A204.1 (cell line): ENCODE measurements around the gene C1orf226.
"Not testable (repeated sequence)": the region's sequence is repeated elsewhere in the genome, so short reads cannot be mapped to it uniquely, and the experiment has no call there.

ENCODE experiments used
- FAIRE-seq: peaks from 2 replicates; lab custom pipeline; 2012; peaks lifted over from hg19 to GRCh38; lab: Jason Lieb, UNC

Gene C1orf226, protein sequence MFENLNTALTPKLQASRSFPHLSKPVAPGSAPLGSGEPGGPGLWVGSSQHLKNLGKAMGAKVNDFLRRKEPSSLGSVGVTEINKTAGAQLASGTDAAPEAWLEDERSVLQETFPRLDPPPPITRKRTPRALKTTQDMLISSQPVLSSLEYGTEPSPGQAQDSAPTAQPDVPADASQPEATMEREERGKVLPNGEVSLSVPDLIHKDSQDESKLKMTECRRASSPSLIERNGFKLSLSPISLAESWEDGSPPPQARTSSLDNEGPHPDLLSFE

DNA sequence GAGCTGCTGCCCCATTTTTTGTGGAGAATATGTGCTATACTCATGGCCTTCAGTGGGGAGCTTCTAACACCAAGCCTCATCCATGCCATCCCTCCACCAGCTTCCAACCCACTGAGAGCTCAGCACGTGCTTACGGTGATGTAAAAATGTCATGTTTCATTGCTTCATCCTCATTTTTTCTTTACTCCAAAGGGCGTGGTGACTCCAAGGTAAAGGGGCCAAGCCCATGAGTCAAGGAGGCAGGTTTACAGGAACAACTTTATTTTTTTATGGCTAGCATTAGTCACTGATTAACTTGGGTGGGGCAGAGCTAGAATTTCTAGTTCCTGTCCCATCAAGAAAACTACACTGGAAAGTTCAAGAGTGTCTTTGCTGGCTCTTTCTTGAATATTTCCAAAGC is at the start of gene C1orf226:
C1orf226 (plus strand) TSS at position 346 of the 400 bp plus-strand sequence. CDS start 174 bp downstream, outside the sequence.
- no peak for FAIRE-seq

DNA sequence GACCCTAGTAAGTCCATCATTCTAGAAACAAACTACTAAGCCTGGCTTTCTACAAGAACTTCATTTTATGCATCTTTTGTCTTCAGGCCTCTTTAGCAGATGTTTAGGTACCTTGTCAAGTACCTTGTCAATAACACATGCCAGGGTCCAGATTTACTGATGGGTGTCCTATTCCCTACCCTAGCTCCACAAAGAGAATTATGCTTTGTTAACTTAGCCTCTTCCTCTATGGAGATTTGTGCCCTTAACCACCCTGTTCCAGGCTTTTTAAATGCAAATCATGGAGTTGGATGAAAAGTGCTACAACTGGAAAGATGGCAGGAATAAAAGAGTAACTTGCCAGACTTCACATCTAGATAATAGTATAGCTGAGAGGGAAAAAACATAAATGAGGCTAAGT is 47.5 kb upstream of the C1orf226 start:
- no peak for FAIRE-seq

DNA sequence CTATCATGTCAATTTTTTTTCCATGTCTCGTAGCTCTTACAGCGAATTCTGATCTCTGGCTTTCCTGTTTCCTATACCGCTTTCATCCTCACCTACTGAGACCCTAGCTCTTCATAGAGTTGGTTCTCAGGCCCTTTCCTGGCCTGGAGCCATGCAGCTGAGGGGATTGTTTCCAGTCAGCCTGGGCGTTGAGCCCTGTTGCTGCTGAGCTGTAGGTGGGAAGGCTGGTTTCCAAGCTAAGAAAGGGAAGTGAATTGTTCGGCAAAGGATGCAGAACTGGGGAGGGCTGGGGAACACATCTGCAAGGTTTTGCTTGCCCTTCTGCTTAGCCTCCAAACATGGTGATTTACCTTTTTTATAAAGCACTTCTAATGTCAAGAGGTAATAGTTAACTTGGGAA is 46.4 kb upstream of the C1orf226 start:
- FAIRE-seq = no peak

DNA sequence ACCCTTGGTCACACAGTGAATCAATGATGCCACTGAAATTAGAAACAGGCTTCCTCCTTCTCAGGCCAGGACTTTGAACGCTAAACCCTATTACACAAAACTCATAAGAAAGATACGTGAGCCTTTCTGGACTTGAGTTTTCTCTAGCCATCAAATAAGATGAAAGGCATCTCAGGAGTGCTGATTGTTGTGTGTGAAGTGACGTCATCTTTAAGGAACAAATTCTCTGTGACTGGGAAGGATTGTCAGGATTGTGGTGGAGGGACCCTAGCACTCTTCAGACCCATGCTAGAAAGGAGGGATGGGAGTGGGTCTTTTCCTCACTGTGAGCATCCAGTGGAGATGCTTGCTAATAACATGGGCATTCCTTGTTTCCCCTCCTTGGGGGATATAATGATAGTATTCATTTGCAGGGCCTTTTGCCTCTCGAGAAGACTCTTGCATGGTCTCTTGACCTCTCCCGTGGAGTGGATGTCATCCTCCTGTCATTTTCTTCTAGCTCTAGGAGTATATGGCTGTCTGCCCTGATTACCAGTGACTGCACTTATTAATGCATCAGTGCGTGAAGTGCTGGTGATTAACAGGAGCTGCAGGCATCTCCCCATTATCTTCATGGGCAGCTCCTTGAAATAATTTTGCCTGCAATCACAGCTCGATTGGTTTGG is 44.8 kb upstream of the C1orf226 start:
- no peak for FAIRE-seq

DNA sequence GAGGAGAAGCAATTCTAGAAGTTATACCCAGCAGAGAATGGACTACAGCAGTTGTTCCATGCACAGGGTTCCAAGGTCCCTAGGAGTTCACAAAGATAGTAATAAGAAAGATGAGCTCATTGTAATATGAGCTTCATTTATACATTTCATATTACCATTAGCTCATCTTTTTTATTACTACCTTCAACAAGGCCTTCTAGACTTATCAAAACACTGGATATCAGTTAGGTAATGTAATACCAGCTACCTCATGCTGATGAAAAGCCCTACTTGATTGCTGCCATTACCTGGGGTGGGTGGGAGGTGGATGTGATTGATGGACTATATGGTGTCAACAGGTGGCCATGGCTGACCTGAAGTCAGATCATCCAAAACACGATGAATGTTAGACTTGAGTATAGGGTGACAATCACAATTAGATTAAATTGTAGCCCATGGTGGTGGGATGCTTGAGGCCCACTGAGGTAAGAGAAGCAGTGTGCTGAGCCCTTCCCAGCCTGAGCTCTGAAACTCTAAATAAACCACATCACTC is 39.0 kb upstream of the C1orf226 start:
- no peak for FAIRE-seq

DNA sequence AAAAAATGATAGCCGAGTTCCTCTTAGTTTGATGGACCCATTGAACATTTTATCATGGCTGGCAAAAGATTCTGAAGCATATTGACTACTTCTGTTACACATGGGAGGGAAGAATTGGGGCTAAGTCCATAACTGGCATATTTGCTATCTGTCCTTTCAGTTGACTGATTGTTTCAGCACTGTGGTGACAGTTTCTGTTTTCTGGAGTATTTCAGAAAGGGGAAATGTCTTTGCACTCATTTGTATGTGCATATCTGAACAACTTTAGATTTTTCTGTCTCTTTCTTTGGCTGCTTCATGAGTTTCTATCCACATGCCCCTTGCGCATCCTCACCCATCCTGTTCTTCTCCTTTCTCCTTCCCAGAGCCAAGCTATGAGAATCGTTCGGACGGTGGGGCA is 38.1 kb upstream of the C1orf226 start:
- FAIRE-seq = no peak

DNA sequence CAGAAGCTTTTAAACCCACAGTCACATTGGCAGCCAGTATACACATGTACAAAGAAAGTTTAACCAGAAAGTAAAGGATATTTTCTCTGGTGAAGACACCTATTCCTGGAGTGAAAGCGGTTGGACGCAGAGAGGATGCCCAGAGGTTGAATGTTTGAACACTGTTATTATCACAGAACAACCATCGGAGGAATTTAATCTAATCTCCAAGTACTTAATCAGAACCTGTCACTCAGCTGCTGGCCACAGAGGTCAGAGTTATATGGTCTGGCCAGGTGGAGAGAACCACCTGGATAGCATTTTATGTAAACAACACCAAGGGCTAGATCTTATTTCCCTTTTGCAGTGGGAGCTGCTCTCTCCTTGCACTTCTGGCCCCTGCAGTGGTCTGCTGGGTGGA is 34.2 kb upstream of the C1orf226 start:
- no peak for FAIRE-seq

DNA sequence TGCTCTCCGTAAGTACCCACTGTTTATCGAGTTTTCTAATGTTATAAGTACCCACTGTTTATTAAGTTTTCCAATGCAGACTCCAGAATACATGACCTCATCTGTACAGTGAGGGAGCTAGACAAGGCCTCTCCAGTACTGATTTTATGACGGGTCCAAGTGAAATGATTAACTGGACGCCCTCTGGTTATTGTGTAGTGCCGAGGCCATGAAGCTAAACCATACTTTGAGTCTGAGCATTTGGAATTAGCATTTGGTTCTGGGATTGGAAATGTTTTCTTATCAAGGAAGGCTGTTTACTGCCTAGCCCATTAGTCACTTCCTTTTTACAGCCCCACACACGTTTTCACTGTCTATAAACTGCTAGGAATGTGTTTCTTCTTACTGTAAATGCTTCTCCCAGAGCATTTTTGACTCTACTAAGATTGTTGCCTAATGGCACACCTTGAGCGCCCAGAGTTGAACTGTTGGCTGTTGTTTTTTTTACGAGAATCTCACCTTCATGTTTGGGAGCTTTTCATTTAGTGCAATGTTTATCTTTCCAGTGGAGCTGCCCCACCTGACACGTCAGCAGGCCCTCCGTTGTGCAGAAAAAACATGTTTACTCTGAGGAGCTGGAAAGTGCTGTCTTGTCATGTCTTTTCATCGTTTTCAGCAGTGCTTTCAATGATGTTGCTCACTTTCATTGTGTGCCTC is 31.7 kb upstream of the C1orf226 start:
- no peak for FAIRE-seq

DNA sequence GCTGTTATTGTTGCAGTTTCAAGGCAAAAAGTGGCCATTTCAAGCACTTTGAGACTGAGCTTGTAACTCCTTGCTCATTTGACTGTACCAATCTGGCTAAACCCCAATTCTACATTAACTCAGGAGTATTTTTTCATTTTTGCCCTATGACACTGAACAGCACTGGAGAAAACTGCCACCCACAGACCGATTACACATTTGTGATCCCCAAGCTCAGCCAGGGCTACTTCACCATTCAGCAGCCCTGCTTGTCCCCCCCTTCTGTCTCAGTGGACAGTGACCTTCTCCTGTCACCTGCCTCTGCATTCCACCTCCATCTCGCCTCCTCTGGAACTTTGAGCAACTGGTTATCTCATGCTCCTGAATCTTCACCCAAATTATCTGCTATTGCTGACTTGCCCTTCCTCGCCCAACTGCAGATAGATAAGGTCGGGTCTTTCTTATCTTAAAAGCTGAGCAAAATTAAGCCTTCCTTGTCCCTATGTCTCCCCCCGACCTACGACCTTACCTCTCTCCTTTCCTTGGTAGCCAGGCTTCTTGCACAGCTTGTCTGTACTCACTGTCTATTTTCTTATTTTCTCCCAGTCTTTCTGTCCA is 30.2 kb upstream of the C1orf226 start:
- no peak for FAIRE-seq

DNA sequence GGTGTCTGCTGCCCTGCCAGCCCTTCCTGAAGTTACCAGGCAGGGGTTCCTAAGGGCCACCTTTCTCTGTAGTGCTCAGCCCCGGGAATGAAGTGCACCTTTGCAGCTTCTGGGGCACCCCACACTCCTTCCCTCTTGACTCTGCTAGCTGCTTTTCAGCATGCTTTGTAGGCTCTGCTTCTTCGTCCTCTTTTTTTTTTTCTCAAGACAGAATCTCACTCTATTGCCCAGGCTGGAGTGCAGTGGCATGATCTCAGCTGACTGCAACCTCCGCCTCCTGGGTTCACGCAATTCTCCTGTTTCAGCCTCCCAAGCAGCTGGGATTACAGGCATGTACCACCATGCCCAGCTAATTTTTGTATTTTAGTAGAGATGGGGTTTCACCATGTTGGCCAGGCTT is 29.7 kb upstream of the C1orf226 start:
- not testable (repeated sequence) for FAIRE-seq

DNA sequence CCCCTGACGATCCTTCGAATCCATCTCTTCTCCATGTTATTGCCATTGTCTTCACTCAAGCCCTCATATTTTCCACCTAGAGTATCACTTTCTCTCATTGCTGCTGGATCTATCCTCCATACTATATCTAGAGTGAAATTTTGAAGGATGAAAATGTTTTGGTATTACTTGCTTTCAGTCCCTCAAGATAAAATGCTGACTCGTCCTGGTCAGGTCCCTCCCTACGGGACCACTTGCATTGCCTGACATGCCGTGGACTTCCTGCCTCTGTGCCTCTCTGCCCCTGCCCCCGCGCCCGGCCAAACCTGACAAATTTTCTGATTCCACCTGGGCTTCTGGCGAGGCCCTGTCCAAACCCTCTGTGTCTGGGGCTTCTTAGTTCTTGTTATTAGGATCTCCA is 28.4 kb upstream of the C1orf226 start:
- FAIRE-seq = no peak

DNA sequence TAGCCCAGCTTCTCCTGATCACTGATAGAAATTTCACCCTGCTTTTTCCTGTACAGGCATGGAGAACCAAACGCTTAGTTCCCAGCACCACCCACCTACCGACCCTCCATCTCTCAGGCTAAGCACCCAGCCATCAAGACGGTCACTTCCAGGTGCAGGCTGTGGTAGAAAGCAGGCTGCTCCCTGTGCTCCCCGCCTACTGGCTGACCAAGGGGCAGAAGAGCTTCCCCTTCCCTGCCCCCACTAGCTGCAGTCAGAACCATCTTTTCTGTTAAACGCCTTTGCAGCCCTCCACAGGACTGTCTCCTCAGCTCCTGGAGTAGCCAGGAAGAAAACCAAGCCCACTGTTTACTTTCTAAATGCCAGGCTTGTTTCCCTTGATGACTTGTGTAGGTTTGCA is 27.8 kb upstream of the C1orf226 start:
- no peak for FAIRE-seq

DNA sequence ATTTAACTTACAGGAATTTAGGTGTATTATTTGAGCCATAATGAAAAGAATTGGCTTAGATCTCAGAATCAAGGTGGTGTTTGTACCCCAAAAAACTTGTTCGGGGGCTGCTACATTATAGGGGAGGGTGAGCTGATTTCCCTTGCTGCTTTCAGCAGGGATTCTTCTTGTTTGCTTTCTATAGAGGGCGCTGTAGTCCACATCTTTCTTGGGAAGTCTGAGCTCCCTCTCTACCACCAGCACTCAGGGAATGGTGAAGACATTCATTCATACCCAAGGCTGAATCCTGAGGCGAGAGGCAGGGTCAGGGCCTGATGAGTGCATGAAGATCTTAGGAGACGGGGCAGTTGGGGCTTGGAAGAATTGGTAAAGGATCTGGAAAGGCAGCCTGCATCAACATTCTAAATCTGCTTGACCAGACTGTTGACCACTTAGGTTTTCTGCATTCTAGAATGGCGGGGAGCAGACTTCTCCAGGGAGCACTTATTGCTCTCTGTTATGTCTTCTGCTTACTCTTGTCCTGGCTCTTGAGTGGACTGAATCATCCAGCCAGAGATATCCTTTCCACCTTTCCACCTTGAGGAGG is 23.8 kb upstream of the C1orf226 start:
- FAIRE-seq = no peak

DNA sequence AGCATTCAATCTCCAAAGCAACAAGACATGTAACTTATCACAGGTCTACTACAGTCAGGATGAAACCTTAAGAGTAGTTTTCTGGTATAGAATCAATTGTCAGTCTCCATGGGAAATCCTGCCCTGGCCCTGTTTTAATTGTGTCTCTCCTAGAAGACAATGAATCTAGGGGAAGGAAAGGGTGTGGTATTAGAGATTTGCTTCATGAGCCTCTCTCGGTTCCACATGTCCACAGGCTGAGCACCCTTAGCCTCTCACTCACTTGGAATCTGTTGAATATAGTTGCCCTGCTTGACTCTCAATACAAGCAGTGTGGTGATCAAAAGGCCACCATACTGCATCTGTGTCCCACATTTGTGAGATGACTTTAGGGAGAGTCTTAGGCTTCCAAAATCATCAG is 22.6 kb upstream of the C1orf226 start:
- FAIRE-seq = no peak

DNA sequence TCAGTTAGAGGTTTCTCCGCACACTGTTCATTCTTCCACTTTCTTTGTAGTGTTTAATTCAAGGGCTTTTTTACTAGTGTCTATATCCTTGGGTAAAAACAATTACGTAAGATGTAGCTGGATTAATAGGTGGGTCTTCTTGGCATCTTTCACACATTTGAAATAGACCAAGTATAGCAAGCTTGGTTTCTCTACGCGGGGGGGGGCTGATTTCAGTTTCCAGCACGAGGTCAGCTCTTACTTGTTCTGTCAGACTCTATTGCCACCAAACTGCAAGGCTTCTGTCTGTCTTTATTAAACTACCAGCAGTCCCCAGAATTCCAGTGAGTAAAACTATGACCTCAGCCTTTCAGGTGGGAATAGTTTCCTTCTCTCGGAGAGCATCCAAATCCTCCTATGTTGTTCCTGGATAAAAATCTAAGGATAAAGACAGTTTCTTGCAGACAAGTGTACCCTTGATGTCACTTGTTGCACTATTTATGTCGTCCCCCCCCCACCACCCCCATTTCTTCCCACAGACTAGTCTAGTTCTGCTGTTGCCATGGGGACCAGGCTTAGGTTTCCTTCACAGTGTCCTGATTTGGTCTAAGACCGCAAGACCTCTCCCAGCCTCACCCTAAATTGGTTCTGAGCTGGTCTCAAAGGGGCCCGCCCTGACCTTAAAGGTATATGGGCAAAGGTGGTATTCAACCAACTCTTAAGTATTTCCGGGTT is 21.8 kb upstream of the C1orf226 start:
- FAIRE-seq = no peak

DNA sequence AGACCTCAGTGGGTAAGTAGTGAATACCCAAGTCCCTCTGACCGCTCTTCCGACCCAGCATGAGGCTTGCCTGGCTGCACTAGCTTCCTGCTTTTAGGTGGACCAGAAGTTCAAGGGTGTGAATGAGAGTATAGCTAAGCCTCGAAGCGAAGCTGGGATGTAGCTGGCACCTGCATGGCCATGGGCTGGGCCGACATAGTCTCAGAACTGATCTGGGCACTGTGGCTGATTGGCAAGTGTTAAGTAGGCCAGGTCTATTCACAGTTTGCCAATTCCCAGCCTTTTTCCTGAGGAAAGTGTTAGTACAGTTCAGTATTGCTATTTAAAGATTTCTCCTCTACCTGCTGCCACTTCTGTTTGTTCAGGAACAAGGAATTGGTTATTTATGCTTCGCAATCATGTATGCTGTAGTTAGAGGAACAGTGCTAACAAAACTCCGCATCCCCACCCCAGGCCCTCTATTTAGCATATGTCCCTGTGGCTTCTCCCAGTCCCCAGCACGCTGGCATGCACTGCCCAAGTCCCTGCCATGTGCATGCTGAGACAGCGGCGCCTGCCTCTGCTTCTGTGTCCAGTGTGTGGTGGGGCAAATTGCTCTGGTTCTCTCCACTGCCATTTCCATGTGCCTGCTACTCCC is 21.2 kb upstream of the C1orf226 start:
- no peak for FAIRE-seq

DNA sequence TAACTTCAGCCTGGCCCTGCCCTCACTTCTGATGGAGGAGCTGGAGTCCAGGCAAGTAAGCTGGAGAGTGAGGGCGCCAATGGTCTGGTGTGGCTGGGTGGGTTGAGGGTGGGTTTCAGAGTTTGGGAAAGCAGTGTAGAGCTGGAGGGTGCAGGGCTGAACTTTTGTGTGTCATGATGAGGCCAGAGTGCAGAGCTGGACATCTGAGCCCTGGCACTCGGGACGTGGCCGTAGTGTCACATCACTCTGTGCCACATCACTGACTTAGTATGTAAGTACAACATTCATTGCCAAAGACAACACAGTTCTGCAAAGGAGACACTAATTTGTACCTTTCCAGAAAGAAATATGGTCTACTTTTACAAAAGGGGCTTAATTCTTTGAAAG is 20.7 kb upstream of the C1orf226 start:
- no peak for FAIRE-seq

DNA sequence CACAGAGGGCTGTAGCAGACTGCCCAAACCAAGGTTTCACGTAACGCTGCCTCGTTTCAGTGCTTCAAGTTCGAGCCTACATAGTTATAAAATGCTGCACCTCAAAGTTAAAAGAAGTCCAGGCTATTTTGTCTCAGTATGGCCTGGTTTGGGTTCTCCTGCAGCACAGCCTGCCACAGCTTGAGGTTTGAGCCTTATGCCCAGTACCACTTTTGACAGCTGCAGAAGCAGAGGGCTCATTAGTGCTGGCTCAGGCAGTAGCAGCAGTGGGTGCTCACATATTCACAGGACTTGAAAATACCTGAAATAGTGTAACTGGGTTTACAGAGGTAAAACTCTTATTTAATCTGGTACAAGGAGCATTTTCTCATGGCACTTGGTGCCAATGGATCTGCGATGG is 20.2 kb upstream of the C1orf226 start:
- FAIRE-seq = no peak

DNA sequence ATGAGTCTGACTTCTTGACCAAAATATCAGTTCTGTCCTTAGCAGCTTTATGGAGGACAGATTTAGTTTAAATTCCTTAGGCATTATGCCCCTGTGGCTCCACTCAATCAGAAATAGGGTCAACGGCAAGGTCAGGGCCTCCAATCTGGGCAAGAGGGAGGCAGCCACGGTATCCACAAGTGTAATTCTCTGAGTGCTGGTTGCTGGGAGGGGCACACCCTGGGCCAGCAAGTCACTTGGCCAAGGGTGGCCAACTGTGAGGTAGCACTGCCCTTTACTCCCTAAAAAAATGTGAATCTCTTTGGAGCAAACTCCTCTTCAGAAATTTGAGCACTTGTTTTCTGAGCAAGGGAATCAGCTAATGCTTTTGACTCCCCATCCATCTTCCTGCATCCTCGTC is 17.7 kb upstream of the C1orf226 start:
- FAIRE-seq = no peak

DNA sequence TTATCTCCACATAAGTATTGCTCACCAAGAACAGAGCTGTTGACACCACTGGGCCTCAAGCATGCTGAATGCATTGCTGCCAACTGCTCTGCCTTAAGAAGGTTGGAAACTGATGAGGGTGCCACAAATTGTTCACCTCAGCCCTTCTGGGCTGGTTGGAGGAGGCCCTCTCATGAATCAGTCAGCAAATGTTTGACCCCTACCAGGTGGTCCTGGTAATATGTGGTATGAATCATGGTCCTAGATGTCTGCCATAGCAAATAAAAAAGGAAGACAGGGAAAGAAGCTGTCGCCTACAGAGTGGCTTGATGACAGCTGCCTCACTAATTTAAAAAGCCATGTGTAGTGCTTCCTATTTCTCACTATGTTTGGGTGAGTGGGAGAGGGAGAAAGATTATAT is 17.0 kb upstream of the C1orf226 start:
- FAIRE-seq = no peak

DNA sequence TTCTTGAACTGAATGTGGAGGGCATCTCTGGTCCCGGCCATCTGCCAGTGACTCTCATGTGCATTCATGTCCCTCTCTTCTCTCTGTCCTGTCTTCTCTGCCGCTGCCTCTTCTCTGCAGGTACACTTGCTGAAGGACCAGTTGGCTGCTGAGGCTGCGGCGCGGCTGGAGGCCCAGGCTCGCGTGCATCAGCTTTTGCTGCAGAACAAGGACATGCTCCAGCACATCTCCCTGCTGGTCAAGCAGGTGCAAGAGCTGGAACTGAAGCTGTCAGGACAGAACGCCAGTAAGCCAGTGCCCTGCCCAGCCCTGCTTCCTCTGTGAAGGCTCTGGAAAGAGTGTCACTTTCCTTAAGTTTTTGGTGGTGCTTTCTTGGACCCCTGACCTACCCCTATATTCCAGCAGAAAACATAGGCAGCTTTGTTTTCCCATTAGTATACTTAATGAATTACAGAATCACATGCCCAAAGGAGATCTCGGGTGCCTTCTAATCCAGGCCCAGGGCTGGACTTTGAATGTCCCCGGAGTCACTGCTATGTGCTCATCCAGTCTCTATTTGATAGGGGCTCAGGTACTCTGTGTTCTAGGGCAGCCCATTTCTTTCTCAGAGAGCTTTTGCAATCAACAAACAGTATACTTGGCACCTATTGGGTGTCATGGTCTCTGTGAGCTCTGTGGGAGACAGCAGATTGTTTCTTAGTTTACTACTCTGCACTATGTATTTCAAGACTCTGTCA is 16.1 kb upstream of the C1orf226 start:
- FAIRE-seq = no peak
